ENCODE results near the gene MIEN1. TPM values are rescaled to one million over a fixed set of nuclear protein-coding genes. Genes with fewer than 3 reads are reported as not detected.

MIEN1 gene
- polyA plus RNA-seq, 2 of the 4 experiments (the other 2 are of a cell fraction): 63.9 to 85.5 TPM

GRCh38 chr17:39715375-39716072, 14.8 kb downstream of the MIEN1 start:
- ChIA-PET POLR2A (no interaction called here), CTCF (interaction anchor here (0.7 to 4.2 kb wide), 9 partner anchors 10 to 110 kb away, joined by 3 to 46 read pairs (median 4); partner anchors contain the start of genes ERBB2, MIEN1 and PNMT)
- no peak overlapping the region for H3K4me2 ChIP-seq
- FAIRE-seq (no peak), DNase-seq (ENCODE audit: low read depth in 1 of 2, low spot score in 1 of 2) (no peak), ATAC-seq (peak; percentile 13 to 16; a peak in 2 of 6 replicates)
- H3K9me3 ChIP-seq: no peaks in the 10 kb centered on the region
- H3K4me1 ChIP-seq: no peaks in the 10 kb centered on the region
- 92% methylated on average over 18 of the region's 18 CpGs for WGBS (ENCODE audit: missing lambda C conversion rate)
- no peak overlapping the region for H3K4me3 ChIP-seq
- TF ChIP-seq KDM1A (IDR thresholded peaks at IDR 0.05; ENCODE audit: low read depth) (no peak), JUNB (IDR thresholded peaks at IDR 0.05) (no peak), USF2 (IDR thresholded peaks at IDR 0.05) (no peak), SREBF2 (IDR thresholded peaks at IDR 0.05) (no peak), HMGXB4 (CRISPR knock-in tag; IDR thresholded peaks at IDR 0.05; ENCODE audit: borderline replicate concordance) (no peak), POLR2A (IDR thresholded peaks at IDR 0.05; ENCODE audit: low read length) (no peak), EHF (CRISPR knock-in tag; IDR thresholded peaks at IDR 0.05) (no peak), ELK1 (IDR thresholded peaks at IDR 0.05; ENCODE audit: low read depth, low read length) (no peak), HEYL (CRISPR knock-in tag; IDR thresholded peaks at IDR 0.05) (no peak), RFX5 (IDR thresholded peaks at IDR 0.05) (no peak), HDAC2 (IDR thresholded peaks at IDR 0.05) (no peak), NR3C1 (IDR thresholded peaks at IDR 0.05) (no peak), MAX (IDR thresholded peaks at IDR 0.05) (no peak), GATA3 (IDR thresholded peaks at IDR 0.05; ENCODE audit: borderline replicate concordance) (no peak), BCL3 (IDR thresholded peaks at IDR 0.05) (no peak), TFCP2L1 (CRISPR knock-in tag; IDR thresholded peaks at IDR 0.05) (no peak), JUN (IDR thresholded peaks at IDR 0.05) (no peak), HOXA7 (CRISPR knock-in tag; IDR thresholded peaks at IDR 0.05) (no peak), MAFK (IDR thresholded peaks at IDR 0.05; ENCODE audit: partially characterized antibody) (no peak)
- no peak overlapping the region for H3K27ac ChIP-seq

- 89% methylated on average over 4 of the region's 4 CpGs for WGBS (ENCODE audit: missing lambda C conversion rate)
- TF ChIP-seq EHF (CRISPR knock-in tag; IDR thresholded peaks at IDR 0.05): no peak
- no peak for TF ChIP-seq HOXA7 (CRISPR knock-in tag; IDR thresholded peaks at IDR 0.05)
- TF ChIP-seq USF2 (IDR thresholded peaks at IDR 0.05): no peak
- TF ChIP-seq RCOR1 (IDR thresholded peaks at IDR 0.05; ENCODE audit: low read depth, low read length): no peak
- no peak for TF ChIP-seq HES2 (IDR thresholded peaks at IDR 0.05)
- no peak for TF ChIP-seq PBX3 (IDR thresholded peaks at IDR 0.05)
- no peak for TF ChIP-seq RFX5 (IDR thresholded peaks at IDR 0.05)
- no peak for TF ChIP-seq EHMT2 (IDR thresholded peaks at IDR 0.05; ENCODE audit: low read depth)
- no peak for TF ChIP-seq TFCP2L1 (CRISPR knock-in tag; IDR thresholded peaks at IDR 0.05)
- no peak for TF ChIP-seq SMC3 (IDR thresholded peaks at IDR 0.05)
- no peak for TF ChIP-seq CEBPB (IDR thresholded peaks at IDR 0.05)
- TF ChIP-seq CHD2 (IDR thresholded peaks at IDR 0.05; ENCODE audit: low read length, partially characterized antibody): no peak
- no peak for TF ChIP-seq HDAC2 (IDR thresholded peaks at IDR 0.05)
- TF ChIP-seq BCL3 (IDR thresholded peaks at IDR 0.05): no peak
- TF ChIP-seq CBX8 (IDR thresholded peaks at IDR 0.05): no peak
- Histone ChIP-seq H3K9me3 (no peaks in the 10 kb centered on the region), H3K4me3 (no peak overlapping the region), H3K4me1 (no peaks in the 10 kb centered on the region), H3K27ac (no peak overlapping the region), H3K4me2 (no peak overlapping the region)
- DNase-seq (ENCODE audit: low read depth in 1 of 2, low spot score in 1 of 2) (no peak), ATAC-seq (no peak), FAIRE-seq (no peak)
- ChIA-PET POLR2A (no interaction called here), CTCF (interaction anchor here (0.6 to 4.2 kb wide), 10 partner anchors 11 to 167 kb away, joined by 3 to 46 read pairs (median 4); partner anchors contain the start of genes ERBB2, MIEN1, PNMT and TCAP)
Observed at GRCh38 chr17:39714234-39714633, 16.1 kb downstream of the MIEN1 start.

Data from A549 (cell line).